HG02970 (cell line): ENCODE data around the gene ABCG2.

ENCODE experiments used
- ATAC-seq: cut with Tn5 transposase; IDR thresholded peaks from one replicate; pipeline ENCODE4 v1.9.1; 2021; ENCODE audit warnings: mild to moderate bottlenecking, moderate library complexity, moderate number of reproducible peaks; ENCODE audit not compliant: unreplicated experiment, low FRiP score

ABCG2 gene

DNA sequence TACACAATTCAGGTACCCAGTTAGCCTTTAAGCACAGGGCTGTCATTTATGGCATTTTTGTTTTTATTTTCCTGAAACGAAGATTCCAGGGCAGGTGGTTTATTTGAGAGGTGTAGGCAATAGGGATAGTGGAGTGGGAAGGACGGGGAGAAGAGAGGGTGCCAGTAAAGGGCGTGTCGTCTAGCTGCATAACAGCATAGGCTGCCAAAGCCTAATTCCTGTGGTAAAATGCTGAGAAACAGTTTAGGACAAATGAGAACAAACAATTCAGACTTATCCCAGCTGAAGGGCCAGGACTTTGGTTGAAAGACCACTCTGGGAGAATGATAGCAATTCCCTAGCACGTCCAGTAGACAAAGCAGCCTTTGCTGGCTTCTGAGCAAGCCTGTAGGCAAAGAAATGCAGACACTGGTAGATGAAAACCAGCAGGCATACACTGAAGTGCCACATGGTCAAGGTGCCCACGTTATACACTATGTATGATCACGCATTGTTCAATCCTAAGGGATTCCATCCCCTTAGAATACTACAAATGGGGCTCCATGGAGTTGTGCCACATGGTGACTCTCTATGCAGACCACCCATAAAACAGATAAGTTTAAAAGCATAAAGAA is 80.4 kb downstream of the ABCG2 start:
- no peak for ATAC-seq

DNA sequence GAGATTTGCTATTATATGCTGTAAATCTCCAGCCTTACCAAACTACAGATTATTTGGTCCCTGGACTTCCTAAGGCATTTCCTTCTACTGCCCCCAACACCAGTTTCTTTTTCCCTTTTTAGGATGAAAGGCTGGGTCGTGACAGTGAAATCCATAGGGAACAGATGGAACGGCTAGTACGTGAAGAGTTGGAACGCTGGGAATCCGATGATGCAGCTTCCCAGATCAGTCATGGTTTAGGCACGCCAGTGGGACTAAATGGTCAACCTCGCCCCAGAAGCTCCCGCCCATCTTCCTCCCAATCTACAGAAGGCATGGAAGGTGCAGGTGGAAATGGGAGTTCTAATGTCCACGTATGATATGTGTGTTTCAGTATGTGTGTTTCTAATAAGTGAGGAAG is 83.1 kb downstream of the ABCG2 start:
- ATAC-seq: no peak

DNA sequence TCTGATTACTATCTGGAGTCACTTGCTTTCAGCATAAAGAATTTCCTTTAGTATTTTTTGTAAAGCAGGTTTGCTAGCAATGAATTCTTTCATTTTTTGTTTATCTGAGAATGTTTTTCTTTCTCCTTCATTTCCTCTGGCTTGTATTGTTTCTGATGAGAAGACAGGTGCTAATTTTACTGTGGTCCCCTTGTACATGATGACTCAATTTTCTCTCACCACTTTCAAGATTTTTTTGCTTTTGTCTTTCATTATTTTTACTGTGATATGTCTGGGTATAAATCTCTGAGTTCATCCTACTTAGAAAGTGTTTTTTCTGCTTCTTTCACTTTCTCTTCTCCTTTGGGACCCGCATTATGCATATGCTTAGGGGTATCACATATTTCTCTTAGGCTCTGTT is 88.4 kb downstream of the ABCG2 start:
- no peak for ATAC-seq

DNA sequence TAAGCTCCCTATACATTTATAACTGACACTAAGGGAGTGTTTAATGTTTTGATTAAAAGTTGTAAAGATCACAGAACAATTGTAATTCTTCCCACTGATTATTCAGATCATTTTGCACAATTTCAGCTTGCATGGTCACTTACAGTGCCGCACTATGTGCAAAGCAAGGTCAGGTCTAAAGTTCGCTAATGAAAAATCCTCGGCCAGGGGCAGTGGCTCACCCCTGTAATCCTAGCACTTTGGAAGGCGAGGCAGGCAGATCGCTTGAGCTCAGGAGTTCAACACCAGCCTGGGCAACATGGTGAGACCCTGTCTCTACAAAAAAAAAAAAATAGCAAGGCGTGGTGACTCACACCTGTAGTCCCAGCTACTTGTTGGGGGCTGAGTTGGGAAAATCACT is 94.0 kb downstream of the ABCG2 start:
- ATAC-seq: no peak

DNA sequence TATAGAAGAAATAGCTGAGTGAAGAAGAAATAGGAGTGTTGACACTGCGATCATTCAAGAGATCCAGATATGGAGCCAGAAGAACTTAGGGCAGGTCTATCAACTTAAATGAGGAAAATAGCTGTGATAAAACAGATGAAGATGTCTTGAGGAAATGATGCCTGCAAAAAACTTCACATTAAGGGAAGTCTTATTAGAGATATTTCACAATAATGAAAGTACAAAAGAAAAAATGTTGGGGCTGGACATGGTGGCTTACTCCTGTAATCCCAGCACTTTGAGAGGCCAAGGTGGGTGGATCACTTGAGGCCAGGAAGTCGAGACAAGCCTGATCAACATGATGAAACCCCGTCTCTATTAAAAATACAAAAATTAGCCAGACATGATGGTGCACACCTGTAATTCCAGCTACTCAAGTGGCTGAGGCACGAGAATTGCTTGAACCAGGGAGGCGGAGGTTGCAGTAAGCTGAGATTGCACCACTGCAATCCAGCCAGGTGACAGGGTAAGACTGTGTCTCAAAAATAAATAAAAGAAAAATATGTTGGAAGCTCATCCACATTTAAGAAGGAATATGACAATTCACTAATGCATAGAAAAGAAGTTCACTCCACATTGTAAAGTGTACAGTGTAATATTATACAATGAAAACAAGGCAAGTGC is 94.7 kb downstream of the ABCG2 start:
- ATAC-seq: no peak

DNA sequence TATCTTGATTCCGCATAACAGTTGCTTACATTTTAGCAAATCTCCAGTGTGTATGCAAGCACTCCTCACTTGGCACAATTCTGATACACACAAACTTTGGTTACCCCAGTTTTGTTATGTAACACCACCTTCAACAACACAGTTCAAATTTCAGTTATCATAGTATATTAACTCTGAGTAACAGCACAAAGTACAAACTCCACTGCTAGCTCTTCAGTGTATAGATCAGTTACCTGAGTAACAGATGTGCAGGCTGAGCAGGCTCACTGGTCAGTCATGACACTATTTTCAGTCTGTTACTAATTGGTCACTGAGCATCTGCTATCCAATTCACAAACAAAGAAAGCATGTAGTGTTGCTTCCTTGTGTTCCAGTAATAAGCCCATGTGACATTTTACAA is 95.6 kb downstream of the ABCG2 start:
- ATAC-seq: no peak

DNA sequence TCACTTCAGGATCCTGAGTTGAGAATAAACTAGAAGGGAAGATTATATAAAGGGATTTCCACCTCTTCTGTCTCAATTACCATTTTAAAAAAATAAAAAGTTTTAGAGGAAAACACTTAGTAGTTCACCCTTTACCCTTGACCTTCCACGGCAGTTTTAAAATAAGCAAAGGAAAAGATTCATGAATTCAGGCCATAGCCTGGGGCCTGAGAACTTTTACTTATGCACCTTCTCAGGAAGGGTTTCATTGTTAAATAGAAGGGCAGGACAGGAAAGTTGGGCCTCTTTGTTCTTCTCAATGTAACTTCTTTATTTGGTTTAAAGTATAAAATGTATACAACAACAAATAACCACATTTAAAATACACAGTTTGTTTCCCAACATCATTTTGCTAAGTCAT is 96.1 kb downstream of the ABCG2 start:
- ATAC-seq: no peak

DNA sequence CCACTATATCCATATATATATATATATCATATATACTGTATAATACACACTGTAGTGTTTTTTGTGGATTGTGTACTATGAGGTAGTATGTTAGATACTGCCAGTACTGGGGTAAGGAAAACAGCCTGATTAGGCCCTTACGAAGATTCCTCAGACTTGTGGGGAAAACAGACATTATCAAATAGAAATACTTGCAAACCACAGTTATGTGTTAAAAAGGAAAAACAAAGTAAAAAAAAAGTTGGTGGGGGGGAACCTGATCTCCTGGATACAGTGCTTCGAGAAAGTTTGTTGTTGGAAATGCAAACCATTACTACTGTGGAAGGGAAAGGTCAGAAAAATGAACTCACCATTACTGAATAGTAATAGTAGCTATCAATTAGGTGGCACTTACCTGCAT is 98.0 kb downstream of the ABCG2 start:
- no peak for ATAC-seq

DNA sequence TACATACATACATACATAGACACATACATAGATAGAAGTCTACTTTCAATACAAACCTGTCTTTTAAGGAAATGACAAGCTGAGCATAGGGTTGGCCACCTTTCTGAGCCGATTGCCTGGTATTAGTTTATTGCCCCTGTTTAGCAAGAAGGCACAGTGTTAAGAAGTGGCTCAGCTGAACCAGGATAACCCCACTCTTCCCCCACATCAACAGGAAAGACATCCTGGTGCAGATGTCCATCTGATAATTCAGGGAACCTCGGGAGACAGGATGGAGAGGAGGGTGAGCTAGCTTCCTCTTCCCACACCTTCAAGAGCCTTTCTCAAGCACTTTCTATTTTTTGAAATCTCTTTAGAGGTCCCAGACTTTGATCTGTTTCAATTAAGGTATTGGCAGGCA is 98.7 kb downstream of the ABCG2 start:
- no peak for ATAC-seq

DNA sequence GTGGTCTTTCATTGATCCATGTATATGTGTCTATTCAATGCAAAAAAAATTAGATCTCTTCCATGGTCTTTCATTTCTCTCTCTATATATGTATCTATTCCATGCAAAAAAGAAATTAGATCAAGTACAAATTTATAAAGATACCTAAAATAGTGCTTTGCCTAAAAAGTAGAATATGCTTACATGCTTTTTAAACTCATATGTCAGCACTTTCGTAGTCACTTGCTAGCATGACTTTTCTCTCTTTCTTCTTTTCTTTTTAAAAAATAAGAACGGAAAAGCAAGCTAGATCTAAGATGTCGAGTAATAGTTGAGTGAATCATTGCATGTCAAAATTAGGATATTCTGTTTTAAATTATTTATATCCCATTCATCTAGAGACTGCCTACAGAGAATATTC is 100.1 kb downstream of the ABCG2 start:
- ATAC-seq: no peak

DNA sequence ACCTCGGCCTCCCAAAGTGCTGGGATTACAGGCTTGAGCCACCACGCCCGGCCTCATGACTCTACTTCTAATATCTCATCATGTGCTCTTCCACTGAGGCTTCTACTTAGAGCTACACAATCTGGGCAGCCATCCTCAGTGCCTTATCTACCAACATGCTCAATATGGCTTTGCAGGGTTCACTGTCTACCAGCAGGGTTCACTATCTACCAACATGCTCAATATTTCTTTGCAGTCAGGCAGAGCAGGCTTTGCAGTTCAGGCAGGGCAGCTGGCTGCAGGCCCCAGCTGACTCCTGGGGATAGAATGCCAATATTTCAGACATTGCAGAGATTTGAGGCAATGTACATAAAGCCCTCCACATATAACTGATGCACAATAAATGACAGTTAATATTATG is 103.5 kb downstream of the ABCG2 start:
- ATAC-seq: no peak

DNA sequence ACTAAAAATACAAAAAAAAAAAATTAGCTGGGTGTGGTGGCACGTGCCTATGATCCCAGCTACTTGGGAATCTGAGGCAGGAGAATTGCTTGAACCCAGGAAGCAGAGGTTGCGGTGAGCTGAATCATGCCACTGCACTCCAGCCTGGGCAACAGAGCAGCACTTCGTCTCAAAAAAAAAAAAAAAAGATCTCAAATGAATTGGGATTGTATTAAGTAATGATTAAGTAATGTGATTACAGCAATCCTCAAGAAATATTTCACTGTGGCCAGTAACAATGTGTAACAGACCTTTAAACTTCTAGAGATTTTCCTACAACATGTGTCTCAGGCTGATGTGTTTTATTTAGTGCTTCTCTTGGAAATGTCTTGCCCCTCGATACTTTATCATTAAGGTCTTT is 104.2 kb downstream of the ABCG2 start:
- no peak for ATAC-seq

DNA sequence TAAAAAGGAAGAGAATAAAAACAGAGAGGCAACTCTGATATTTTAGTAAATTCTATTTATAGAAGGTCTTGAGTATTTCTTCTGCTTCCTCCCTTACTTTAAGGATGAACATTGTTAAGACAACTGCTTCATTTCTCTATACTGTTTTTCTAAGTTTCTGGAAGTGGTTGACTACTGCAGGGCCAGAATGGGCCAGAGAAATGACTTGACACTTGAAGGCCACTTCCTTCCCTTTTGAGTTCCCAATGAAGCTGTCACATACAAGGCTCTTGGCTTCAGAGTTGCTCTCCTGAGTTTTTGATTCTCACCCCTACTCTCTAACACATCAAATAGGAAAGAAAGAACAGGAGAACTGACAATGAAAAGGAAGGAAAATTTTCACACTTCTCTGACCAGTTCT is 113.4 kb downstream of the ABCG2 start:
- no peak for ATAC-seq

DNA sequence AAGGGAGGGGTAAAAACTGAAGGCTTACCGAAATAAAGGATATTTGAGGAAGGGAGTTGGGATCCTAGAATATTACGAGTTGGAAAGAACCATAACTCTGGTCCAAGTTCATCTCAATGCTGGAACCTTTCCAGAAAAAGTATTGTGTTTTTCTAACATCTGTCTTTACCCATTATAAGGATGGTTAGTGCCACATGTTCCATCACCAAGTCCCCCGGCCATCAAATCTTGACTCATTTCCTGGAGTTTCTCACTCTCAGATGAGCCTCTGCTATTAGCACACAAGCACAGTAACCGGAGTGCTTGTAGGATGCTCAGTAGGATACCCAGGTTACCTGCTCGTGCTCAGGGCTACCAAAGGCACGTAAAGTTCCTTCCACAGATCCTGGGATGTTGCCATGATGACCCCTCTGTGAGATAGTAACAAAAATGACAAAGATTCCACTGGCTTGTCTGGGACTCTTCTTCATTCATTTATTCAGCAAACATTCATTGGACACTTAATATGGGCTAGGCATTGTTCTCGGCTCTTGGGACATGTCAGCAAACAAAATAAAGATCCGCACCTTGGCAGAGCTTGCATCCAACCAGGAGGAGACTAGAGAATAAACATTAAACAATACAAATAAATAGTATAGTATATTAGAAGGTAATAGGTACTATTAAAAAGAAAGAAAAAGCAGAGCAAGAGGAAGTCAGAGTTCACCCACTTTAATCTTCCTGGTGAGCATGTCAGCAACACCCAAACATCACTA is 114.7 kb downstream of the ABCG2 start:
- no peak for ATAC-seq

DNA sequence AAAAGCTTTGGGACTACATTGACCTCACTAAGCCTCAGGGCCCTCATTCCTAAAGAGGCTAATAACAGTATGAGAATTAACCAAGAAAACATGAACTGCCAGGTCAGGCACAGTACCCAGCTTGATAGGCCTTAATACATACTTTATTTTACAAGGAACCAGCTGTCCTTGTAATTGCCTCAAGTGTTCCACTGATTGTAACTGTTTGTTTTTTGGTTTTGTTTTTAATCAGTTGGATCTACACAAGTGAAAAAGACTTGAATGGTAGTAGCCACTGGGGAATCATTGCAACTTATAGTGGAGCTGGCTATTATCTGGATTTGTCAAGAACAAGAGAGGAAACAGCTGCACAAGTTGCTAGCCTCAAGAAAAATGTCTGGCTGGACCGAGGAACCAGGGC is 115.4 kb downstream of the ABCG2 start:
- ATAC-seq: no peak

DNA sequence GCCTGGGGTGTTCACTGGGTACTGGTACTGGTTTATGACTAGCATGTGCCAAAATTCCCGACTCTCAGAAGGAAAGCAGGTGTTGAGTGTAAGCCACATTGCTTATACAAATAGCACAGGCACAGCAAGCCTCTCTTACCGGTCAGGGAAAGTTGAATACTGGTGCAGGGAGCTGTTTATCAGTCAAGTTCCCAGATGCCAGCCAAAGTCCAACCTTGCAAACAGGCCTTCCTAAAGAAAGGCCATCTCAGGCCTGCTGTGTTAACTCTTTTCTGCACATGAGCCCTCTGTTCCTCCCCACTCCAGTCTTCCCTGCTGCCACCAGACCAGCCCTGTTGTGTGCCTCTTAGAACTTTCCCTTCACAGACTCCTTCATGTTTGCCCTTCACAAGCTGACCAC is 116.8 kb downstream of the ABCG2 start:
- ATAC-seq: no peak

DNA sequence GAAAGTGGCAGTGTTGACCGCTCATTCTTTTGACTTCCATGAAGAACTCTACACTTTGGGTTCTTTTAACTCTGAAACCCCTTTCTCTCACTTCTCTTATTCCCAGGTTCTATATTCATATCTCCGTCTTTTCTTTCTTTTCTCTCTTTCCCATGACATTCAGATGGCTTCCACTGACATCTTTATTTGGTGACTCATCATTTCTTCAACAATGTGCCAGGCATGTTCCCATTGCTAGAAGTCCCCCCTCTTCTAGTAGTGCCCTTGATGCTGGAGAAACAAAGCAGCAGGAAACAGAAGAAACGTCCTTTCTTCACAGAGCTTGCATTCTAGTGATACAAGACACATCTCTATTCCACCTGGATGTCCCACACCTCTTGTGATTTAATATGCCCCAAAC is 117.7 kb downstream of the ABCG2 start:
- no peak for ATAC-seq
